C4-2B (cell line): ENCODE data around the gene LRMDA.

ENCODE experiments used
- H3K27ac ChIP-seq: fragments of 450-650 bp; 2 replicates; pipeline ENCODE4 v1.5.1; 2017
- ZFX ChIP-seq: fragments of 450-650 bp; IDR thresholded peaks from 2 replicates; pipeline ENCODE4 v1.6.1; 2017
- TF ChIP-seq, protein P1 (sequence below): fragments of 450-650 bp; conservative IDR thresholded peaks from 2 replicates; pipeline ENCODE4 v1.5.1; 2017; ENCODE audit warnings: mild to moderate bottlenecking

The LRMDA gene

DNA sequence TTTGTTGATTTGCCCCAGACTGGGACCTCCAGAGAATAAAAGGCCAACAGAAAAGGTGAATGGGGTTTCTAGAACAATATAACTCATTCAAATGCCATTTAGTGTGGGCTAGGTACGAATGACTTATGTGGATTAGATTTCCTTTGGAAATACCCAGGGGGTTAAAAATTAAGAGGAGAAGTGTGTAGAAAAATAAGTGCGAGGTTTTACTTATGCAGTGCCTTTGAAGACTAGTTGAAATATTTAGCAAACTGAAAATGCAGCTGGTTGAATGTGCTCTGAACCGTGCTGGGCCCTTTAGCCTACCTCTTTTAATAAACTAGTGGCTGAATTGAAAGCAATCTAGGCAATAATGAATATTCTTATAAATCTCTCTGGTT, 180.6 kb downstream of the LRMDA start:
- H3K27ac ChIP-seq = no peak overlapping the region
- TF ChIP-seq, protein P1, sequence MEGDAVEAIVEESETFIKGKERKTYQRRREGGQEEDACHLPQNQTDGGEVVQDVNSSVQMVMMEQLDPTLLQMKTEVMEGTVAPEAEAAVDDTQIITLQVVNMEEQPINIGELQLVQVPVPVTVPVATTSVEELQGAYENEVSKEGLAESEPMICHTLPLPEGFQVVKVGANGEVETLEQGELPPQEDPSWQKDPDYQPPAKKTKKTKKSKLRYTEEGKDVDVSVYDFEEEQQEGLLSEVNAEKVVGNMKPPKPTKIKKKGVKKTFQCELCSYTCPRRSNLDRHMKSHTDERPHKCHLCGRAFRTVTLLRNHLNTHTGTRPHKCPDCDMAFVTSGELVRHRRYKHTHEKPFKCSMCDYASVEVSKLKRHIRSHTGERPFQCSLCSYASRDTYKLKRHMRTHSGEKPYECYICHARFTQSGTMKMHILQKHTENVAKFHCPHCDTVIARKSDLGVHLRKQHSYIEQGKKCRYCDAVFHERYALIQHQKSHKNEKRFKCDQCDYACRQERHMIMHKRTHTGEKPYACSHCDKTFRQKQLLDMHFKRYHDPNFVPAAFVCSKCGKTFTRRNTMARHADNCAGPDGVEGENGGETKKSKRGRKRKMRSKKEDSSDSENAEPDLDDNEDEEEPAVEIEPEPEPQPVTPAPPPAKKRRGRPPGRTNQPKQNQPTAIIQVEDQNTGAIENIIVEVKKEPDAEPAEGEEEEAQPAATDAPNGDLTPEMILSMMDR = no peak
- no peak for TF ChIP-seq ZFX

DNA sequence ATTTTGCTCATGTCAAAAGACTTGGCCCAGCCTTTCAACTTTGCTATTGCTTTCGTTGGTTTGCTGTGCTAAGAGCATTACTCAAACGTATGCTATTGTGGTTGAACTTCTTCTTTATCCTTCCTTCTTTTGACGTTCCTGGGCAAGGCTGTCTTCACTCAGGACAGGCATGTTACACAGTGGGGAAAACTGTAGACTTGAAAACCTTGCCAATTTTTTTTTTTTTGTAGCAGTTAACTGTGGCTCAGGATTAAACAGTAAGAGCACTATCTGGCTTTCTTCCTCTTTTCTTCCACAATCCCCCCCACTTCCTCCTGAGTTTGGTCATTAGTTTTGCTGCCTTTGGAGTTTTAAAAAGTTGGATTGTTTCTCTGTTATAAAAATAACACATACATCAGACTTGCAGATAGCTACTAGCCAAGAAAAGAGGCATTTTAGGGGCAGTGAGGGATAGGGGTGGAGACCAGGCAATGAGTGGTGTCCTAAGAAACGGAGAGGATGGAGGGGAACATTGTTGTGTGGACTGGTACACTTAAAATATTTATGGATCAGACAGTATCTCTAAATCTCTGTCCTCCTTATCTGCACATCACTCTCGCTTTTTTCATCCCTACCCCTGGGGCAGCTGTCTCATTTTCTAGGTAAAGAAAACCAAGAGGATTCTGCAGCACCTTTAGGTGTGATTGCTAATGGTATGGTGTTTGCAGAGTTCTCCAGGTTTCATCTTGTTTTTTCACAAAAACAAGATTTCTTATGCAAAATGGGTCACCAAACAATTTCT, 181.7 kb downstream of the LRMDA start:
- H3K27ac ChIP-seq = no peak overlapping the region
- TF ChIP-seq, protein P1 = no peak
- no peak for TF ChIP-seq ZFX

GRCh38 chr10:75613685-75614504, 182.5 kb downstream of the LRMDA start:
- TF ChIP-seq, protein P1 = no peak
- no peak for TF ChIP-seq ZFX
- no peak overlapping the region for H3K27ac ChIP-seq

GRCh38 chr10:75616076-75616475, 184.7 kb downstream of the LRMDA start:
- no peak for TF ChIP-seq ZFX
- TF ChIP-seq, protein P1 = no peak
- no peak overlapping the region for H3K27ac ChIP-seq

- H3K27ac ChIP-seq = no peak overlapping the region
- TF ChIP-seq, protein P1 = no peak
- TF ChIP-seq ZFX = no peak
Observed at GRCh38 chr10:75616874-75617478, 185.6 kb downstream of the LRMDA start.

DNA sequence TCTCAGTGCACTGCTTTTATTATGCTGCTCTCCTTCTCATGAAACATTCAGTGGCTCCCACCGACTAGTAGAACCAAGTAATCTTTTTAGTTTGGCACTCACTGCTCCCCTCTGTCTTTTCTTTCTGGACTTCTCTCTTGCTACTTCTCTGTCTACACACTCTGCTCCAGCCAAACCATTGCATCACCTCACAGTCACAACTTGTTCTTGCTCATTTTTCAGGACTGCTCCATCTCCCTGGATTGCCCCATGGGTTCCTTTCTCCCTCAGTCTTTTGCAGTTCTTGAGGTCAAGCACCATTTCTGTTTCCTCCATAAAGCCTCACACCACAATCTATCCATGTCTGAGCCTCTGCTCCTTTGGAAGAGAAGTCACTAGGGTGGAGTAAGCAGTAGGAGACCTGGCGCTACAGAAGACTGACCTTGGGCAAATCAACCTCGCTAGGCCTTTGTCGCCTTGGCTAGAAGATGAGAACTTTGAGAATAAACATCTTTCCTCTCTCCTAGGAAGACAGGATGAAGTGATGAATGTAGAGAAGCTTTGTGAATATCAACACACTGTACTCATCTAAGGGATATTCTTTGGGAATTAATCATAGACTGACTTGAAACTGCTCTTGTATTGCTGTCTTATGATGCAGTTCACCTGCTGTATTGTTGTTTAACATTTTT, 186.2 kb downstream of the LRMDA start:
- TF ChIP-seq, protein P1 = no peak
- no peak for TF ChIP-seq ZFX

More for the DNA sequence above, 186.2 kb downstream of the LRMDA start:
- H3K27ac ChIP-seq = no peak overlapping the region
